IMR-90 (cell line): ENCODE measurements around the gene AOPEP. TPM values are rescaled to one million over a fixed set of nuclear protein-coding genes. Genes with fewer than 3 reads are reported as not detected.

ENCODE experiments used
- ATAC-seq: fragments of 200-7000 bp; cut with Tn5 transposase; 2 replicates; pipeline ENCODE4 v1.9.1; 2020; ENCODE audit warnings: low read depth, mild to moderate bottlenecking, moderate library complexity
- BruUV-seq: library from RNA; stranded (reverse); fragments of 400-500 nt; replicated peaks from 2 replicates; lab custom pipeline; 2021; lab: Mats Ljungman, UMichigan
- CTCF ChIA-PET: fragments of 300-600 bp; formaldehyde crosslinking; extraction: SDS; loops from one replicate; lab custom pipeline; 2021; ENCODE audit warnings: antibody characterized with exemption; lab: Yijun Ruan, JAX
- POLR2A ChIA-PET: fragments of 300-600 bp; sonication (Branson Sonifier 250); formaldehyde crosslinking; loops from one replicate; lab custom pipeline; 2022; ENCODE audit warnings: antibody characterized with exemption; ENCODE audit not compliant: unreplicated experiment; lab: Charles Lee
- DNase-seq: peaks from one replicate; pipeline ENCODE4 v3.0.0; 2013
- H2AFZ ChIP-seq: replicated peaks from 2 replicates; pipeline ENCODE3; 2013; ENCODE audit warnings: low read length, mild to moderate bottlenecking; ENCODE audit not compliant: poor library complexity
- H2AK5ac ChIP-seq: 2 replicates; pipeline ENCODE4 v1.6.1; 2013; ENCODE audit warnings: low read depth, low read length, inconsistent platforms
- H2AK9ac ChIP-seq: replicated peaks from 2 replicates; pipeline ENCODE3; 2013; ENCODE audit warnings: mild to moderate bottlenecking, low read depth, low read length, moderate library complexity; ENCODE audit not compliant: poor library complexity
- H2BK120ac ChIP-seq: 2 replicates; pipeline ENCODE4 v1.6.1; 2013; ENCODE audit warnings: low read depth, low read length, inconsistent platforms
- H2BK15ac ChIP-seq: 3 replicates; pipeline ENCODE4 v1.6.1; 2013; ENCODE audit warnings: low read depth, low read length, inconsistent platforms
- H2BK20ac ChIP-seq: 2 replicates; pipeline ENCODE4 v1.6.1; 2013; ENCODE audit warnings: low read depth, mild to moderate bottlenecking, inconsistent platforms, low read length, moderate library complexity
- H2BK5ac ChIP-seq: 2 replicates; pipeline ENCODE4 v1.6.1; 2013; ENCODE audit warnings: mild to moderate bottlenecking, low read depth, low read length, inconsistent platforms; ENCODE audit not compliant: poor library complexity, severe bottlenecking
- H3K14ac ChIP-seq: replicated peaks from 2 replicates; pipeline ENCODE4 v1.6.1; 2013; ENCODE audit warnings: low read depth, low read length, inconsistent platforms
- H3K18ac ChIP-seq: 2 replicates; pipeline ENCODE4 v1.6.1; 2013; ENCODE audit warnings: low read depth, low read length, control low read depth
- H3K23ac ChIP-seq: 2 replicates; pipeline ENCODE4 v1.6.1; 2013; ENCODE audit warnings: low read depth, low read length, inconsistent platforms
- H3K27ac ChIP-seq: 2 replicates; pipeline ENCODE4 v1.5.1; 2013; ENCODE audit warnings: mild to moderate bottlenecking, control low read depth, low read length; ENCODE audit not compliant: insufficient read depth
- H3K27me3 ChIP-seq: 2 replicates; pipeline ENCODE4 v1.6.1; 2013; ENCODE audit warnings: low read length; ENCODE audit not compliant: control insufficient read depth, insufficient read depth
- H3K36me3 ChIP-seq: 2 replicates; pipeline ENCODE4 v1.6.1; 2013; ENCODE audit warnings: low read length, mixed read lengths; ENCODE audit not compliant: control insufficient read depth, insufficient read depth
- H3K4ac ChIP-seq: 2 replicates; pipeline ENCODE4 v1.6.1; 2013; ENCODE audit warnings: low read depth, low read length, inconsistent platforms
- H3K4me1 ChIP-seq: 2 replicates; pipeline ENCODE4 v1.6.1; 2013; ENCODE audit warnings: low read length, mixed read lengths; ENCODE audit not compliant: control insufficient read depth, insufficient read depth
- H3K4me2 ChIP-seq: 2 replicates; pipeline ENCODE4 v1.6.1; 2013; ENCODE audit warnings: low read depth, mild to moderate bottlenecking, control low read depth, low read length, moderate library complexity
- H3K4me3 ChIP-seq: 2 replicates; pipeline ENCODE4 v1.5.1; 2013; ENCODE audit warnings: low read depth, mild to moderate bottlenecking, control low read depth, low read length, moderate library complexity; ENCODE audit not compliant: insufficient read depth
- H3K56ac ChIP-seq: 2 replicates; pipeline ENCODE4 v1.6.1; 2013; ENCODE audit warnings: low read length, inconsistent platforms; ENCODE audit not compliant: insufficient read depth; ENCODE audit errors: extremely low read depth
- H3K79me1 ChIP-seq, 2 experiments: 2 replicates each; pipeline ENCODE4 v1.6.1; 2013; ENCODE audit warnings: low read length in 2 of 2, inconsistent platforms in 1 of 2, low read depth in 1 of 2
- H3K9ac ChIP-seq: 2 replicates; pipeline ENCODE4 v1.6.1; 2013; ENCODE audit warnings: low read depth, low read length, control low read depth
- H3K9me1 ChIP-seq: 2 replicates; pipeline ENCODE4 v1.6.1; 2013; ENCODE audit warnings: low read length, inconsistent platforms; ENCODE audit not compliant: insufficient read depth
- H3K9me3 ChIP-seq: 2 replicates; pipeline ENCODE4 v1.6.1; 2013; ENCODE audit warnings: low read length; ENCODE audit not compliant: control insufficient read depth, insufficient read depth
- H4K20me1 ChIP-seq: 2 replicates; pipeline ENCODE4 v1.6.1; 2013; ENCODE audit warnings: low read length, inconsistent platforms; ENCODE audit not compliant: insufficient read depth
- H4K5ac ChIP-seq: 2 replicates; pipeline ENCODE4 v1.6.1; 2013; ENCODE audit warnings: mild to moderate bottlenecking, low read depth, low read length, control low read depth
- H4K8ac ChIP-seq, 2 experiments: 2 replicates each; pipeline ENCODE4 v1.6.1; 2013; ENCODE audit warnings: low read depth in 2 of 2, low read length in 2 of 2, control low read depth in 1 of 2, inconsistent platforms in 1 of 2
- H4K91ac ChIP-seq: 2 replicates; pipeline ENCODE4 v1.6.1; 2013; ENCODE audit warnings: low read depth, low read length, inconsistent platforms; ENCODE audit not compliant: insufficient read depth
- FOS ChIP-seq: fragments of 150-350 bp; IDR thresholded peaks from 2 replicates; pipeline ENCODE4 v1.6.1; 2016; ENCODE audit warnings: low read depth, low read length
- MXI1 ChIP-seq: IDR thresholded peaks from 2 replicates; pipeline ENCODE4 v1.6.1; 2012; ENCODE audit warnings: low read depth, mild to moderate bottlenecking, low read length, moderate library complexity, borderline replicate concordance
- NFE2L2 ChIP-seq: fragments of 150-350 bp; IDR thresholded peaks from 2 replicates; pipeline ENCODE4 v1.6.1; 2016; ENCODE audit warnings: low read depth, mild to moderate bottlenecking, low read length
- RFX5 ChIP-seq: IDR thresholded peaks from 2 replicates; pipeline ENCODE4 v1.8.0; 2012; ENCODE audit warnings: low read depth, mild to moderate bottlenecking, low read length, moderate library complexity
- SMC3 ChIP-seq: fragments of 150-350 bp; IDR thresholded peaks from 2 replicates; pipeline ENCODE4 v1.6.1; 2016; ENCODE audit warnings: low read depth, mild to moderate bottlenecking, antibody characterized with exemption, low read length, moderate library complexity
- WGBS, 2 experiments: methylation state at CpG; one replicate each; pipeline versions ENCODE4 v1.1.5 to v1.1.7; 2013; ENCODE audit warnings: missing lambda C conversion rate in 2 of 2; ENCODE audit not compliant: insufficient read length in 1 of 2; ENCODE audit errors: extremely low coverage in 2 of 2; 5-methylcytosine and 5-hydroxymethylcytosine counted together
- dilution Hi-C: fragments of 300-500 bp; cut with HindIII; formaldehyde crosslinking; loops from one replicate; pipeline ENCODE4 v1.14.3; 2018; ENCODE audit warnings: low sequenced_read_pairs; ENCODE audit not compliant: unreplicated experiment
- in situ Hi-C: fragments of 300-500 bp; cut with MboI; formaldehyde crosslinking; loops from 3 replicates; pipeline ENCODE4 v1.14.3; 2019; ENCODE audit warnings: low sequenced_read_pairs, inconsistent platforms, mixed read lengths
- intact Hi-C: fragments of 100-400 bp; cut with micrococcal nuclease; formaldehyde crosslinking; loops from 2 replicates; pipeline ENCODE4 v1.10.0; 2022
- polyA plus RNA-seq, 3 experiments: library from polyadenylated mRNA; depleted of rRNA; stranded (reverse); fragments of >200 nt; gene quantifications; 2 replicates each; pipeline ENCODE4 v1.2.3, GENCODE V29; 2012; ENCODE audit warnings: low replicate concordance in 1 of 3
- total RNA-seq: library from RNA; depleted of rRNA; stranded (reverse); fragments of >200 nt; gene quantifications from 2 replicates; pipeline ENCODE4 v1.2.3, GENCODE V29; 2012

Gene AOPEP
- total and polyA plus RNA-seq, 2 of the 4 experiments (the other 2 are of a cell fraction) = 34.9 to 38.7 TPM

DNA sequence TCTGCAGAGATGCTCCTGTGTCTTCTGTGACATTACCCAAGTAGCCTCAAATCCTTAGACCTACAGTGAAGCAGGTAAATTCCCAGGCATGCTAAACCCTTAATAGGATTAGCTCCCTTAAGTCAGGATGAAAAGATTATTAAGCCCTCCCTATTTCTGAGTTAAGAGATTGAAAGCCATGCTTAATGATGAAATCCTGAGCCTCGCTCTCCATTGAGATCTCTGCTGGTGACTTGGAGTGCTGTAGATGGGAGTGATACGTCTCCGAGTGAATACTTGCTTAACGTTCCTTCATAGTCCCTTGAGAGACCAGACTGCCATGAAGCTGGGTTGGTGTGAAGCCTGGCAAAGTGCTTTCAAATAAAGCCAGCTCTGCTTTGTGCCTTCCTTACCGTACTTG lies 34.2 kb downstream of the AOPEP start:
- no peaks in the 10 kb centered on the region for H3K27me3 ChIP-seq
- peaks cover 15 to 23% of the 10 kb centered on the region in 2 experiments; a peak in 3 of 4 replicates for H3K79me1 ChIP-seq
- H3K18ac ChIP-seq = no peak overlapping the region
- H3K4me3 ChIP-seq = no peak overlapping the region
- intact Hi-C loops (no loop called here), dilution Hi-C loops (no loop called here), in situ Hi-C loops (no loop called here)
- no peak overlapping the region for H3K23ac ChIP-seq
- no peak overlapping the region for H2AFZ ChIP-seq
- no peak overlapping the region for H4K5ac ChIP-seq
- H2BK5ac ChIP-seq = no peak overlapping the region
- no peaks in the 10 kb centered on the region for H4K20me1 ChIP-seq
- no peak overlapping the region for H3K27ac ChIP-seq
- H4K8ac ChIP-seq = no peak overlapping the region
- peaks cover 8% of the 10 kb centered on the region; the same call in 1 of the 2 replicates for H3K36me3 ChIP-seq
- H3K4me1 ChIP-seq = peaks cover 6% of the 10 kb centered on the region
- TF ChIP-seq RFX5 (no peak), FOS (no peak), MXI1 (no peak), NFE2L2 (no peak), SMC3 (no peak)
- H4K91ac ChIP-seq = no peak overlapping the region
- ChIA-PET POLR2A (no interaction called here), CTCF (no interaction called here)
- no peak overlapping the region for H3K4ac ChIP-seq
- no TSS peak for BruUV-seq
- no peak overlapping the region for H2AK5ac ChIP-seq
- H3K56ac ChIP-seq = no peak overlapping the region
- H2BK120ac ChIP-seq = no peak overlapping the region
- no peak overlapping the region for H2AK9ac ChIP-seq
- no peak overlapping the region for H3K4me2 ChIP-seq
- H3K9me3 ChIP-seq = no peaks in the 10 kb centered on the region
- peaks cover 9% of the 10 kb centered on the region; the same call in 1 of the 2 replicates for H3K9me1 ChIP-seq
- ATAC-seq (no peak), DNase-seq (no peak)
- H2BK15ac ChIP-seq = no peak overlapping the region
- no peak overlapping the region for H2BK20ac ChIP-seq
- H3K14ac ChIP-seq = no peak overlapping the region
- WGBS, 2 experiments = 100% methylated on average over 2 of the region's 5 CpGs; no CpG with 5 or more reads in 1 of the 2 experiments
- no peak overlapping the region for H3K9ac ChIP-seq
